DMS 273 (cell line): Measurements from ENCODE around the gene ANKRD6.

ENCODE experiments used
- DNase-seq: peaks from one replicate; lab custom pipeline; 2025; ENCODE audit not compliant: unreplicated experiment; lab: John Stamatoyannopoulos, UW

ANKRD6 gene

GRCh38 chr6:89682991-89683390 is 250.0 kb downstream of the ANKRD6 start:
- DNase-seq, result no peak
